K562 (cell line): ENCODE data around the gene SVIL. TPM values are rescaled to one million over a fixed set of nuclear protein-coding genes. Genes with fewer than 3 reads are reported as not detected.

Experiments
- ATF1 ChIP-seq, 2 experiments: fragments of 450-650 bp in 1 of 2; IDR thresholded peaks; 2 replicates each; pipeline ENCODE4 v1.6.1; 2016; ENCODE audit warnings: missing compliant biosample characterization in 1 of 2, missing genetic modification characterization in 1 of 2
- ATF3 ChIP-seq, 2 experiments: fragments of 450-650 bp in 1 of 2; sonication (generic) in 1 of 2; formaldehyde crosslinking in 1 of 2; IDR thresholded peaks in 1 of 2; conservative IDR thresholded peaks in 1 of 2; 2 replicates each; pipeline versions ENCODE4 v1.6.1 to v1.8.1; 2016 to 2023; ENCODE audit warnings: mild to moderate bottlenecking in 2 of 2, moderate library complexity in 2 of 2, inconsistent platforms in 1 of 2, missing genetic modification reagents in 1 of 2
- CHD2 ChIP-seq: IDR thresholded peaks from 2 replicates; pipeline ENCODE4 v1.6.1; 2011; ENCODE audit warnings: low read depth, low read length
- DACH1 ChIP-seq: fragments of 450-650 bp; IDR thresholded peaks from 2 replicates; pipeline ENCODE4 v1.6.1; 2018; ENCODE audit not compliant: partially characterized antibody
- EP400 ChIP-seq: fragments of 450-650 bp; IDR thresholded peaks from 2 replicates; pipeline ENCODE4 v1.6.1; 2017; ENCODE audit warnings: antibody characterized with exemption, mild to moderate bottlenecking, moderate library complexity
- HDAC8 ChIP-seq: fragments of 450-650 bp; IDR thresholded peaks from 2 replicates; pipeline ENCODE4 v1.6.1; 2016; ENCODE audit warnings: mild to moderate bottlenecking, missing genetic modification characterization, moderate library complexity, missing compliant biosample characterization
- NFIC ChIP-seq: fragments of 450-650 bp; IDR thresholded peaks from 2 replicates; pipeline ENCODE4 v1.6.1; 2017; ENCODE audit warnings: mild to moderate bottlenecking, inconsistent platforms
- POLR2AphosphoS5 ChIP-seq: IDR thresholded peaks from 2 replicates; pipeline ENCODE4 v1.6.1; 2011; ENCODE audit warnings: mild to moderate bottlenecking, low read depth, low read length, moderate library complexity; ENCODE audit not compliant: control insufficient read depth, insufficient read depth
- RBFOX2 ChIP-seq: fragments of 200-400 bp; formaldehyde crosslinking; IDR thresholded peaks from 2 replicates; pipeline ENCODE4 v1.6.1; 2017; ENCODE audit warnings: low read depth, mild to moderate bottlenecking, low read length, moderate library complexity
- SIN3A ChIP-seq, 2 experiments: fragments of 150-350 bp in 1 of 2; IDR thresholded peaks; 2 replicates each; pipeline ENCODE4 v1.6.1; 2011 to 2016; ENCODE audit warnings: borderline replicate concordance in 2 of 2, low read depth in 2 of 2, low read length in 2 of 2, mild to moderate bottlenecking in 2 of 2, moderate library complexity in 2 of 2; ENCODE audit not compliant: control insufficient read depth in 1 of 2
- TAF1 ChIP-seq: IDR thresholded peaks from 2 replicates; pipeline ENCODE4 v1.6.1; 2011; ENCODE audit warnings: mild to moderate bottlenecking, low read length, moderate library complexity; ENCODE audit not compliant: insufficient read depth, control insufficient read depth, severe bottlenecking; ENCODE audit errors: extremely low read depth
- XRCC3 ChIP-seq: fragments of 450-650 bp; IDR thresholded peaks from 2 replicates; pipeline ENCODE4 v1.6.1; 2017; ENCODE audit warnings: mild to moderate bottlenecking, moderate library complexity
- YY1 ChIP-seq, 3 experiments: IDR thresholded peaks; 2 replicates each; pipeline ENCODE4 v1.6.1; 2011; ENCODE audit warnings: low read length in 2 of 3, mild to moderate bottlenecking in 2 of 3, moderate library complexity in 2 of 3, borderline replicate concordance in 1 of 3, control low read depth in 1 of 3, low read depth in 1 of 3; ENCODE audit not compliant: insufficient read depth in 3 of 3, insufficient replicate concordance in 2 of 3, control insufficient read depth in 1 of 3, insufficient read length in 1 of 3; ENCODE audit errors: extremely low read depth in 1 of 3
- ZBTB11 ChIP-seq, 3 experiments: fragments of 200-800 bp in 1 of 3; fragments of 250-450 bp in 1 of 3; fragments of 450-650 bp in 1 of 3; sonication (Bioruptor Pico) in 1 of 3; sonication (Bioruptor generic) in 1 of 3; formaldehyde crosslinking in 1 of 3; IDR thresholded peaks; 2 replicates each; pipeline versions ENCODE4 v1.6.1 to v1.8.0; 2016 to 2022; ENCODE audit warnings: mild to moderate bottlenecking in 2 of 3, missing genetic modification characterization in 2 of 3, missing compliant biosample characterization in 1 of 3, moderate library complexity in 1 of 3
- ZBTB12 ChIP-seq: fragments of 250-450 bp; sonication (Bioruptor Pico); IDR thresholded peaks from 2 replicates; pipeline ENCODE4 v1.4.0; 2020
- ZFP30 ChIP-seq: fragments of 250-450 bp; sonication (Bioruptor Pico); IDR thresholded peaks from 2 replicates; pipeline ENCODE4 v1.8.0; 2022; ENCODE audit warnings: moderate library complexity, mild to moderate bottlenecking, inconsistent platforms, borderline replicate concordance
- ZNF274 ChIP-seq: IDR thresholded peaks from 2 replicates; pipeline ENCODE4 v1.6.1; 2011; ENCODE audit warnings: low read depth, mild to moderate bottlenecking, low read length, moderate library complexity, borderline replicate concordance
- polyA plus RNA-seq, 8 experiments: library from polyadenylated mRNA; depleted of rRNA in 4 of 8; stranded (reverse) in 5 of 8; unstranded in 3 of 8; fragments of >200 nt; fragmentation: Nextera tagmentation in 2 of 8; fragmentation: Illumina TruSeq in 1 of 8; extraction: Ambion mirVana in 2 of 8; extraction: Trizol in 1 of 8; gene quantifications; 2 replicates each; pipeline versions ENCODE4 v1.2.1 to v1.2.3, GENCODE V29; 2011 to 2014; ENCODE audit warnings: inconsistent platforms in 1 of 8, missing spikeins in 1 of 8
- total RNA-seq, 7 experiments: library from RNA; depleted of rRNA in 6 of 7; stranded (reverse); fragments of >200 nt in 6 of 7; fragmentation: Illumina TruSeq in 2 of 7; extraction: Trizol in 2 of 7; gene quantifications; 2 replicates each; pipeline versions ENCODE4 v1.2.1 to v1.2.3, GENCODE V29; 2011 to 2021; ENCODE audit warnings: low replicate concordance in 1 of 7

SVIL gene
- total and polyA plus RNA-seq, 9 of the 15 experiments (the other 6 are each of a cell fraction or from before 2014, with no cell fraction given), result under 0.01 to 0.18 (median 0.05) TPM; not detected in 3

- TF ChIP-seq EP400 (peak; percentile 80; the same call in 1 of the 2 replicates), RBFOX2 (peak; percentile 87), POLR2AphosphoS5 (peak; percentile 40; the same call in 1 of the 2 replicates), ZNF274 (no peak), ZBTB12 (CRISPR knock-in tag) (no peak), NFIC (0 out of 2 replicates have a peak, but pooled peaks have one; percentile 9), HDAC8 (tag) (peak; percentile 62; the same call in 1 of the 2 replicates), ATF1 (CRISPR knock-in tag; IDR thresholded peaks at IDR 0.05) (no peak), ATF1 (tag; IDR thresholded peaks at IDR 0.05) (peak; percentile 49), XRCC3 (no peak), ZBTB11 (CRISPR knock-in tag; IDR thresholded peaks at IDR 0.05) (peak in 1 of 3 experiments; percentile 69; a peak in 2 of 6 replicates), YY1 (IDR thresholded peaks at IDR 0.05; ENCODE audit: borderline replicate concordance in 1 of 3, control insufficient read depth in 1 of 3, extremely low read depth in 1 of 3, insufficient read depth in 3 of 3, insufficient read length in 1 of 3, insufficient replicate concordance in 2 of 3, low read depth in 1 of 3, low read length in 2 of 3) (peak; percentile 51 to 89 (median 62)), ATF3 (IDR thresholded peaks at IDR 0.05) (no peak), ATF3 (CRISPR knock-in tag; conservative IDR thresholded peaks at IDR 0.05) (no peak), TAF1 (peak; percentile 61), DACH1 (peak; percentile 77), CHD2 (0 out of 2 replicates have a peak, but pooled peaks have one; percentile 0), SIN3A (IDR thresholded peaks at IDR 0.05; ENCODE audit: borderline replicate concordance in 2 of 2, control insufficient read depth in 1 of 2, low read depth in 2 of 2, low read length in 2 of 2) (peak; percentile 80 to 87; a peak in 2 of 4 replicates), ZFP30 (no peak)
These were observed 225.3 kb downstream of the SVIL start (continued) for GRCh38 chr10:29409241-29410054.
